Thoracic aorta (tissue), 2 donors: ENCODE measurements around the gene KIF13A. TPM values are rescaled to one million over a fixed set of nuclear protein-coding genes. Genes with fewer than 3 reads are reported as not detected.

Experiments
- ATAC-seq: fragments of 150-250 bp; one replicate; pipeline ENCODE4 v1.8.0; 2017; ENCODE audit warnings: low read depth; ENCODE audit not compliant: insufficient number of reproducible peaks, low FRiP score
- DNase-seq: peaks from one replicate; pipeline ENCODE4 v3.0.0-alpha.2; 2020; ENCODE audit warnings: low spot score
- H3K27ac ChIP-seq, 2 donors: fragments of 200-600 bp; sonication (generic); 1 replicate in 1 of 2; 2 replicates in 1 of 2; pipeline ENCODE4 v1.5.1; 2016; ENCODE audit warnings: mild to moderate bottlenecking in 2 of 2, moderate library complexity in 2 of 2
- H3K27me3 ChIP-seq: fragments of 200-600 bp; sonication (generic); replicated peaks from 2 replicates; pipeline ENCODE4 v1.6.0; 2016; ENCODE audit warnings: mild to moderate bottlenecking; ENCODE audit not compliant: insufficient read depth
- H3K36me3 ChIP-seq: fragments of 200-600 bp; sonication (generic); one replicate; pipeline ENCODE4 v1.5.1; 2016
- H3K4me1 ChIP-seq, 2 donors: fragments of 200-600 bp; sonication (generic); 1 replicate in 1 of 2; 2 replicates in 1 of 2; pipeline versions ENCODE4 v1.5.1 to v1.6.0; 2016; ENCODE audit warnings: low read depth in 2 of 2, mild to moderate bottlenecking in 1 of 2; ENCODE audit not compliant: control insufficient read depth in 1 of 2
- H3K4me3 ChIP-seq: fragments of 200-600 bp; sonication (generic); 2 replicates; pipeline ENCODE4 v1.5.1; 2016; ENCODE audit warnings: mild to moderate bottlenecking
- H3K9me3 ChIP-seq: fragments of 200-600 bp; sonication (generic); 2 replicates; pipeline ENCODE4 v1.5.1; 2016
- total RNA-seq, 2 donors: library from RNA; depleted of rRNA; stranded (reverse); fragments of >200 nt; gene quantifications; one replicate each; pipeline versions ENCODE4 v1.1.0 to v1.2.3, GENCODE V29; 2016
- TF ChIP-seq, protein P1 (sequence below): fragments of 200-600 bp; sonication (generic); IDR thresholded peaks from one replicate; pipeline ENCODE4 v1.5.1; 2019; ENCODE audit warnings: antibody characterized with exemption

Gene KIF13A
- total RNA-seq, 2 donors from 2014 or later = 79.3 to 98.0 TPM

DNA sequence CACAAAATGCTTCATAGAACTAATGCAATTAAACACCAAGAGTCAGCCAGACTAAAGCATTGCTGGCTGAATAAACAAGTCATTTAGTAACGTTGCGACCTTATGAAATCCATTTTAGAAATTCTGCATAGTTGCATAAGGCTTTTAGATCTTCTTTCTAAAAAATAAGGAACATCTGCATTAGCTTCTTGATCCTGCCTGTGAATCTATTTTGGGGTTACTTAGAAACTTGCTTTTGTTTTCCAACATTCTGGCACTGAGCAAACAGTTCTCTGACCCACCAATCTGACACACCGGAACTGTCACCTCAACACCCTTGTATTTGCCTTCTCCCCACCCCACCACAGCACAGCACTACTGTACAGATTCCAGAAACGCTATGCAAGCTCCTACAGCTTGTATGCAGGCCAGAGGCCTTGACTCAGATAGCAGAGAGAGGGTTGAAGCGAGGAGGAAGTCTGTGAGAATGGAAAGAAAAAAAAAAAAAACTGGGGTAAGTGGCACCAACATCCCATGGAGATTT is 55.0 kb downstream of the KIF13A start:
- TF ChIP-seq, protein P1, sequence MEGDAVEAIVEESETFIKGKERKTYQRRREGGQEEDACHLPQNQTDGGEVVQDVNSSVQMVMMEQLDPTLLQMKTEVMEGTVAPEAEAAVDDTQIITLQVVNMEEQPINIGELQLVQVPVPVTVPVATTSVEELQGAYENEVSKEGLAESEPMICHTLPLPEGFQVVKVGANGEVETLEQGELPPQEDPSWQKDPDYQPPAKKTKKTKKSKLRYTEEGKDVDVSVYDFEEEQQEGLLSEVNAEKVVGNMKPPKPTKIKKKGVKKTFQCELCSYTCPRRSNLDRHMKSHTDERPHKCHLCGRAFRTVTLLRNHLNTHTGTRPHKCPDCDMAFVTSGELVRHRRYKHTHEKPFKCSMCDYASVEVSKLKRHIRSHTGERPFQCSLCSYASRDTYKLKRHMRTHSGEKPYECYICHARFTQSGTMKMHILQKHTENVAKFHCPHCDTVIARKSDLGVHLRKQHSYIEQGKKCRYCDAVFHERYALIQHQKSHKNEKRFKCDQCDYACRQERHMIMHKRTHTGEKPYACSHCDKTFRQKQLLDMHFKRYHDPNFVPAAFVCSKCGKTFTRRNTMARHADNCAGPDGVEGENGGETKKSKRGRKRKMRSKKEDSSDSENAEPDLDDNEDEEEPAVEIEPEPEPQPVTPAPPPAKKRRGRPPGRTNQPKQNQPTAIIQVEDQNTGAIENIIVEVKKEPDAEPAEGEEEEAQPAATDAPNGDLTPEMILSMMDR = no peak
- no peaks in the 10 kb centered on the region for H3K36me3 ChIP-seq
- DNase-seq = peak; percentile 20
- H3K27me3 ChIP-seq = no peaks in the 10 kb centered on the region
- peak overlapping the region; percentile 62 to 65 for H3K27ac ChIP-seq
- peak; percentile 62 for ATAC-seq
- H3K4me1 ChIP-seq = peaks cover 67 to 93% of the 10 kb centered on the region in 2 donors
- peak overlapping the region; percentile 3 for H3K4me3 ChIP-seq
- H3K9me3 ChIP-seq = no peaks in the 10 kb centered on the region

DNA sequence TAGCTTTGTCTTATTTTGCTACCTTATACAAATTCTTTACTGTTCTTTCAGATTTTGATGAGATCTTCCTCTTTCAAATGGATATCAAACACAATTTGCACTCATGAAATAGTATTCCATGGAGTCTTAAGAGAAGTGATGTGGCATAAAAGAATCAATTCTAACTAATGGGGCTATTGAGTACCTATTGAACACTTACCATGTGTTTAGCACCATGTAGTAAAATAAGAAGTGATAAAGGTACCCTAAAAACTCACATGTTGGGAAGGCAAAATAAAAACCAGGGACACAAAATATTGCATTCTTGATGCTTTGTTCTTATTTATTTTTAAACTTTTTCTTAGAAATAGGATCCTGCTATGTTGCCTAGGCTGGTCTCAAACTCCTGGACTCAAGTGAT is 56.2 kb downstream of the KIF13A start:
- TF ChIP-seq, protein P1 = no peak
- no peaks in the 10 kb centered on the region for H3K27me3 ChIP-seq
- no peaks in the 10 kb centered on the region for H3K9me3 ChIP-seq
- no peaks in the 10 kb centered on the region for H3K36me3 ChIP-seq
- no peak overlapping the region for H3K4me3 ChIP-seq
- H3K4me1 ChIP-seq = peaks cover 68 to 88% of the 10 kb centered on the region in 2 donors
- no peak for ATAC-seq
- peak overlapping the region; percentile 62 to 65 for H3K27ac ChIP-seq
- DNase-seq = no peak

- no peak for ATAC-seq
- Histone ChIP-seq H3K27me3 (no peaks in the 10 kb centered on the region), H3K4me1 (peaks cover 66 to 87% of the 10 kb centered on the region in 2 donors), H3K9me3 (no peaks in the 10 kb centered on the region), H3K36me3 (no peaks in the 10 kb centered on the region), H3K4me3 (no peak overlapping the region), H3K27ac (peak overlapping the region; percentile 62 to 65)
- DNase-seq = no peak
- TF ChIP-seq, protein P1 = no peak
Measured at GRCh38 chr6:17930321-17930993, 57.0 kb downstream of the KIF13A start.

DNA sequence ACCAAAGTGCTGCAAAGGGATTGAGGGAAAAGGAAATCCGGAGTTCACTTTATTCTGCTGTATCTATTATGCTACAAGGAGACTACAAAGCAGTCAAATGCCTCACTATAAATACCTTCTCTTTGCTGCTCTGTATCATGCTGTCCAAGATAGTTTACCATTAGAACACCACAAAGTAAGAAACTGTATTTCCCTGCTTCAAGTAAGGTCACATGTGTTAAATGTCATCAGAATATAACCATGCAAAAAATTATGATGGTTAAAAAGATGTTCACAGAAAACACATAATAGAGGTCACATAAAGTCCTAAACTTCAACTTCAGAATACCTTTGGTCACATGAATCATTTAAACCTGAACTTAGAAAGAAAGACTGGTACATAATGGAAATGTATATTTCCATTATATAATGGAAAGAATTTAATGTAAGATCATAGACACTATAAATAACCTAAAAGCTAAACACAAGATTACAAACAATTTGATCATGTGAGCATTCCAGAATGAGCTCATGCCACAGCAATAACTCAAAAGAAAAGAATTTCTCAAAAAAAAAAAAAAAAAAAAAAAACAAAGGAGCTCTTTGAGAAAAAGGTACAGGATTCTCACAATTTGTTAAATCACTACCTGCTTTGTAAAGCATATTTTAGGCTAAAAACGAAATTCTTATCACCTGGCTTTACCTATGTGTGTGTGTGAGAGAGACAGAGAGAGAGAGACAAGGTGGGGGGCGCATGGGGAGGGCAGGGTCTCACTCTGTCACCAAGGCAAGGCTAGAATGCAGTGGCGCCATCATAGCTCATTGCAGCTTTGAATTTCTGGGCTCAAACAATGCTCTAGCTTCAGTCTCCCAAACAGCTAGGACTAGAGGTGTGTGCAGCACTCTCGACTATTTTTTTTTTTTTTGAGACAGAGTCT is 58.7 kb downstream of the KIF13A start:
- H3K4me1 ChIP-seq = peaks cover 64 to 86% of the 10 kb centered on the region in 2 donors
- no peak overlapping the region for H3K4me3 ChIP-seq
- no peak for DNase-seq
- no peaks in the 10 kb centered on the region for H3K9me3 ChIP-seq
- H3K27me3 ChIP-seq = no peaks in the 10 kb centered on the region
- peak overlapping the region; percentile 62 to 65 for H3K27ac ChIP-seq
- H3K36me3 ChIP-seq = no peaks in the 10 kb centered on the region
- no peak for ATAC-seq
- TF ChIP-seq, protein P1 = no peak

GRCh38 chr6:17927705-17928104 is 59.7 kb downstream of the KIF13A start:
- TF ChIP-seq, protein P1 = no peak
- H3K4me3 ChIP-seq = no peak overlapping the region
- peak overlapping the region; percentile 54 to 62 for H3K27ac ChIP-seq
- no peak for ATAC-seq
- no peaks in the 10 kb centered on the region for H3K27me3 ChIP-seq
- peaks cover 63 to 81% of the 10 kb centered on the region in 2 donors for H3K4me1 ChIP-seq
- H3K36me3 ChIP-seq = no peaks in the 10 kb centered on the region
- H3K9me3 ChIP-seq = no peaks in the 10 kb centered on the region
- no peak for DNase-seq
